ENCODE results near the gene TIMM9.
A peak's percentile ranks its signal among the peaks of the same experiment; 100 is the strongest.
"Not testable (repeated sequence)": the region's sequence is repeated elsewhere in the genome, so short reads cannot be mapped to it uniquely, and the experiment has no call there.

Gene TIMM9

DNA sequence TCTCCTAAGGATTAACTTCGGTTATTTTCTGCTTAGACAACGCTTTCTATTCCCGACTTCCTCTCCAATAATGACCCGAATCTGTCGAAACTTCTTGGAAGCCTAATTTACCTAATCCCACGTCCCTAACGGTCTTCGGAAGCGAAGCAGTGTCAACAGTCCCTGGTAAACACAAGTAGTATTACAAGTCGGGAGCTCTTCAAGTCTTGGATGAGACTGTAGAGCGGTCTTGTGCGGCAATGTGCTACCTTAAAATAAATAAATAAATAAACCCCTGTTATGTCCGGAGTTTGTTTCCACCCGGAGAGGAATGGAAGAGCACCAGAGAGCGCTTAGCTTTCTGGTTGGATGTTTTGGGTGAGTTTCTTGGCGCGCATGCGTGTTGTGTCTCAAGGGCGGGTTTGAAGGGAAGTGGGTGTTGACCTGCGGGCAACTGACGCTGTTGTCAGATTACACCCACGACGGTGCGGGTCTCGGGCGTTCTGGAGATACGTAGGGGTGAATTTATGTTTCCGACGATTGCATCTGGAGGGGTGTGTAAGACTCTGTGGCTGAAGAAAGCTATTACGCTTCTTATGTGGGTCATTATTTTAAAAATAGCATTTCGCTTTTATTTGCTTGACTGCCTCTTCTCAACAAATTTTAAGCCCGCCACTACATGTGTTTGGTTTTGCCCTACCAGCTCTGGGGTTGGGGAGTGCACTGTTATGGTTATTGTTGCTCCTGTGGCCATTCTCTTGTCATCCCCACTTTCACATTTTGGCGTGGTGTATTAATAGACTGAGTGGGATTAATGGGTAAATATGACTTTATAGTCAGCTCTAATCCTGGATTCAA is at the start of gene TIMM9, which contains the start of gene KIAA0586:
TIMM9 (minus strand) TSS at position 251 of the 837 bp plus-strand sequence. CDS start 15,586 bp downstream, outside the sequence.
KIAA0586 (plus strand) TSS at position 439 of the 837 bp plus-strand sequence. CDS start 546 bp downstream, outside the sequence.
- DNase-seq = peak; percentile 99

DNA sequence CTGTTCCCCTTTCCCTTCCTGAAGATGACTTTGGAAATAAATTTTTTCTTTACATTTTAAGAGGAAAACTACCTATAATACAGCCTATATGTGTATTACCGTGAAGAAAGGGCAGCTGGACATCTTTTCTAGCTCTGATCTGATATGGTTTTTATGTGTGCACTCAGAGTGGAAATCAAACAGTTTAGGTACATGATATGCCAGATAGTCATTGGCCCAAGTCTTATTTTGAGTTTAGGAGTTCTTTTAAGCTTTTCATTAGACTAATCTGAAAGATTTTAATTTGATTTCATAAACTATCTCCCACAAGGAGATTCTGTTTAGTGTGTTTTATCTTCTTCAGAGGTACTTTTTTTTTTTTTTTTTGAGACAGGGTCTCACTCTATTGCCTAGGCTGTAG is 49.0 kb upstream of the TIMM9 start:
- DNase-seq = no peak

GRCh38 chr14:58469309-58469708 is 42.0 kb upstream of the TIMM9 start:
- DNase-seq = no peak

GRCh38 chr14:58467575-58467974 is 40.2 kb upstream of the TIMM9 start:
- no peak for DNase-seq

- DNase-seq = no peak
These were observed 39.1 kb upstream of the TIMM9 start for GRCh38 chr14:58466459-58466858.

DNA sequence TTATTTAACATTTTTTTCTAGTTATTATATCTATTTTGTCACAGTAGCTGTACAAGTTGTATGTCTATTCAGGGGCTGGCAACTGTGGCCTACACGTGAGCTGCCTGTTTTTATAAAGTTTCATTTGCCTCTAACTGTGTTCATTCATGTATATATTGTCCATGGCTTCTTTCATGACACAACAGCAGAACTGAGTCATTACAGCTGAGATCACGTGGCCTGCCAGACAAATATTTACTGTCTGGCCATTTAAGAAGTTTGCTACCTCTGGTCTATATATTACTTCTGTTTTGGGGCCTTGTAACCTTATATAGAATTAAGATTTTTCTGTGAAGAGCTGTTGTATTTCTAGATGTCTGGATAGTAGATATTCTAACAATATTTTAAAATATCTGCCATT is 38.1 kb upstream of the TIMM9 start:
- no peak for DNase-seq

- DNase-seq = no peak
These were observed 37.3 kb upstream of the TIMM9 start for GRCh38 chr14:58464652-58465051.

DNA sequence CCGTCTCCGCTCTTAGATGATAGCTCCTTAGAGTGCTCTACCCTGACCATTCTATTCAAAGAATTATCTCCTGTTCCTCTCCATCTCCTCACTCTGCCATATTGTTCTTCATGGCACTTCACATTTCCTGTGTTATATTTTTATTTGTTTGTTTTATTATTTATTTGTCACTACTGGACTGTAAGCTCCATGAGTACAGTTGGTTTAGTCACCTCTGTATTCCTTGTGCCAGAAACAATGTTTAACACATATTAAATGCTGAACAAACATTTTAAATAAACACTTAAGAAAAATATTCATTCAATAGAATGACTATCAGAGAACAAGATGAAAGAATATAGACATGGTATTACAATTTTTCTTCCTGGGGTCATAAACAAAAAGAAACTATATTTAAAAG is 35.8 kb upstream of the TIMM9 start:
- no peak for DNase-seq

DNA sequence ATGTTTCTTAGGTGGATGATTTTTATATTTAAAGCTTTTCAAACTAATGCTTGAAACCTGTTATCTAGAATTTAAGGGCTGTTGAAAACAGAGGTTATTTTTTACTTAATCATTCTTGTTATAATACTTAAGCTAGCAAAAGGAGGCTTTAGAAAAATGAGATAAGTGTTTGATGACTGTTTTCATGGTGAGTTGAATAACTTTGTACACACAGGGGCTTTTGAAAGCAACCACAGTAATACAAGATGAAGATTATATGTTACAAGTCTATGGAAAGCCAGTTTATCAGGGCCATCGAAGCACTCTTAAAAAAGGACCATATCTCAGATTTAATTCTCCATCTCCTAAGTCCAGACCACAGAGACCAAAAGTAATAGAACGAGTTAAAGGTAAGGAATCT is 33.4 kb upstream of the TIMM9 start:
- DNase-seq = no peak

DNA sequence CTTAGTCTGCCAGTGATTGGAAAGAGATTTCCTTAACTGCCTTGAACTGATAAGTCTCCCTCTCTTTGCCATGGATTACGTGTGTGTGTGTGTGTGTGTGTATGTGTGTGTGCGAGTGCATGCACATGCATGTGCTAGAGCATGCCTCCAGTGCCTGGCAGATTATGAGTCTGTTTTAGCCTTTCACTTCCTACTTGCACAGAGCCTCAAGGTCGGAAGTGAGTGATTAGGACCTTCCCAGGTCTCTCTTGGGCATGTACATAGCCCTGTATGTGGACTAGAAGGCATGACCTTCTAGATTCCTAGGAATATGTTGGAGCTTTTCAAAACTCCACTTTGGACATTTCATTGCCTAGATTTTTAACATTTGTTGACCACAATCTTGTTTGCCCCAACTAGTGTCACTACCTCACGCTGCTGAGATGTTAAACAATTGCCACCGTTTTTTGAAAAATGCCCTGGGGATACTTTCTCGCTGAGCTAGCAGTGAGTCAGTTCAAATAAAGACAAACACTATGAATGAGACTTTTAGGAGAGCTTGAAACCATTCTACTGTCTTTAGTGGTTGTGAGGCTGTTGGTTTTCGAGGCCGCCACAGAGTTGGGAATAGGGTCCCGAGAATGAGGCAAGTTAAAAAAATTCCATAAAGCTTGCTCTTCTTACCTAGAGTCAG is 28.4 kb upstream of the TIMM9 start:
- no peak for DNase-seq

DNA sequence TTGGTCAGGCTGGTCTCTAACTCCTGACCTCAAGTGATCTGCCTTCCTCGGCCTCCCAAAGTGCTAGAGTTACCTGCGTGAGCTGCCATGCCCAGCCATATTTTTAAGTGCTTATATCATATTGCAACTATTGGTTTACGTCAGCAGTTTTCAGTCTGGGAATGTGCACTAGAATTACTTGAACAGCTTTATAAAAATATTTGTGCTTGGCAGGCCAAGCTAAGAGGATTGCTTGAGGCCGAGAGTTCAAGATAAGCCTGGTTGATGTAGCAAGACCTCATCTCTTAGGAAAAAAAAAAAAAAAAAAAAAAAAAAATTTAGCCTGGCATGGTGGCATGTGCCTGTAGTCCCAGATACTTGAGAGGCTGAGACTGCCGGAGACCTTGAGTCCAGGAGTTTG is 17.3 kb upstream of the TIMM9 start:
- DNase-seq = no peak

GRCh38 chr14:58439476-58439875 is 12.1 kb upstream of the TIMM9 start:
- DNase-seq = no peak

GRCh38 chr14:58430156-58430555 is 2.8 kb upstream of the TIMM9 start:
- DNase-seq = no peak

- DNase-seq = peak; percentile 21
These were observed 870 bp upstream of the TIMM9 start for GRCh38 chr14:58428118-58428683.

- DNase-seq = peak; percentile 58
These were observed 556 bp downstream of the TIMM9 start for GRCh38 chr14:58426670-58427280.

- DNase-seq = not testable (repeated sequence)
These were observed 10.4 kb downstream of the TIMM9 start for GRCh38 chr14:58416934-58417333.

DNA sequence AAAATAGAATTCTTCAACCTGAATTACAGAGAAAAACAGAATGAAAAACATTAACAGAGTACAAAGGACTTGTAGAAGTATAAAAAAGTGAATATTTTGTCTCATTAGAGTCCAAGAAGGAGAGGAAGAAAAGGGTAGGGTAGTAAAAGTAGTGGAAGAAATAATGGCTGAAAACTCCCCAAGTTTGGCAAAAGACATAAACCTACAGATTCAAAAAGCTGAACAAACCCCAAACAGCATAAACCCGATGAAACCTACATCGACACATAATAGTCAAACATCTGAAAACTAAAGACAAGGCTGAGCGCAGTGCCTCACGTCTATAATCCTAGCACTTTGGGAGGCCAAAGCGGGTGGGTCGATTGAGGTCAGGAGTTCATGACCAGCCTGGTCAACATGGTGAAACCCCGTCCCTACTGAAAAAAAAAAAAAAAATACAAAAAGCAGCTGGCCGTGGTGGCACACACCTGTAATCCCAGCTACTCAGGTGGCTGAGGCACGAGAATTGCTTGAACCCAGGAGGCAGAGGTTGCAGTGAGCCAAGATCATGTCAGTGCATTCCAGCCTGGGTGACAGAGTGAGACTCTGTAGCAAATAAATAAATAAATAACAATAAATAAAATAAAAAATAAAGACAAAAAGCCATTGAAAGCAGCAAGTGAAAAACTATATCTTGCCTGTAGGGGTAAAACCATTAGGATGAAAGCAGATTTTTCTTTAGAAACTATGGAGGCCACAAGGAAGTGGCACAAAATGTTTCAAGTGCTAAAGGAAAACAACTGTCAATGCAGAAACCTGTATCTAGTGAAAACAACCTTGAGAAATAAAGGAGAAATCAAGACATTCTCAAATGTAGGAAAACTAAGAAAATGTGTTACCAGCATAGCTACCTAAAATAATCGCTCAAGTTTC is 11.4 kb downstream of the TIMM9 start:
- DNase-seq = no peak

DNA sequence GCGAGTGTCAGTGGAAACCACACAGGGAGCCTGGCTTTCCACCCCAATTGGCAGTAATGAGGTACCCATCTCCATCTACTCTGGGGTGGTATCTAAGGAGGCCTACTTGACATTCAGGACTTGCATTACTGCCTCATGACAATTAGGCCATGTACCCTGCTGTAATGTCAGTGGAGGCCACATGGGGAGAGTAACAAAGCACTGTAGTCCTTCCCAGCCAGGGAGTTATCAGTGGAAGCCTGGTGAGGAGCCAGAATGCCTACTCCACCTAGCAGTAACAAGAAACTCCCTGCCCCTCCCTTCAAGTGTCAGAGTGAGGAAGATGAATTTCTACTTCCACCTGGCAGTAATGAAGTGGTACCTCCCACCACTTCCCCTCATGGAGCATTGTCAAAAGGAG is 12.5 kb downstream of the TIMM9 start:
- no peak for DNase-seq

- no peak for DNase-seq
These were observed 18.6 kb downstream of the TIMM9 start for GRCh38 chr14:58408681-58409215.

DNA sequence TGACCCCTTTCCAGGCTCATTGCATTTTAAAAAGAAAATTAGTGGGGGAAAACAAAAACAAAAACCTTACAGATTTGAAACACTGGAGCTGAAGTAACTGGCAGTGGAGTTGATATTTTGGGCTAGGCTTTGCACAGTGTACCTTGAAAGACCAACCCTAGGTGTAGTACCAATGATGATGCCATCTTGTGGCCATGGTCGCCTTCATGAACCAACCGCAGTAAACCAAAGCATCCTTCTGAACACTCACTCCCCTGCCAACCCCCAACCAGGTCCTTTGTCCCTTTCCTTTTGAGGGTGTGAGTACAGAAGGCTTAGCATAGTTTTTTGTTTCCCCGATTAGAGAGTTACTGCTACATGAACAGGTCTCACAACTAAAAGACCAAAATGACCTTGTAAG is 25.7 kb downstream of the TIMM9 start:
- DNase-seq = no peak

GRCh38 chr14:58398895-58399294 is 28.4 kb downstream of the TIMM9 start:
- DNase-seq = no peak

- DNase-seq = no peak
These were observed 28.8 kb downstream of the TIMM9 start for GRCh38 chr14:58398495-58398894.

Measured in NCI-H1092 (cell line).